HepG2 (cell line): ENCODE measurements around the gene STKLD1. TPM values are rescaled to one million over a fixed set of nuclear protein-coding genes. Genes with fewer than 3 reads are reported as not detected.
A peak's percentile ranks its signal among the peaks of the same experiment; 100 is the strongest.

Experiments
- BHLHE40 ChIP-seq: IDR thresholded peaks from 2 replicates; pipeline ENCODE4 v1.6.1; 2011; ENCODE audit warnings: low read length, improper control_type of control experiment
- FOSL2 ChIP-seq: sonication (generic); formaldehyde crosslinking; IDR thresholded peaks from 2 replicates; pipeline ENCODE4 v1.4.0; 2020; ENCODE audit warnings: missing genetic modification reagents
- GPN1 ChIP-seq: sonication (generic); formaldehyde crosslinking; IDR thresholded peaks from 2 replicates; pipeline ENCODE4 v1.5.1; 2020; ENCODE audit warnings: missing genetic modification reagents, borderline replicate concordance
- HIVEP1 ChIP-seq: sonication (generic); formaldehyde crosslinking; IDR thresholded peaks from 2 replicates; pipeline ENCODE4 v1.4.0; 2020; ENCODE audit warnings: mild to moderate bottlenecking, missing genetic modification reagents
- HMGA1 ChIP-seq: sonication (generic); formaldehyde crosslinking; conservative IDR thresholded peaks from 2 replicates; pipeline ENCODE4 v1.4.0; 2020; ENCODE audit warnings: missing genetic modification reagents
- ISL2 ChIP-seq: sonication (generic); formaldehyde crosslinking; IDR thresholded peaks from 2 replicates; pipeline ENCODE4 v1.5.0; 2020; ENCODE audit warnings: missing genetic modification reagents
- MIXL1 ChIP-seq: IDR thresholded peaks from 2 replicates; pipeline ENCODE4 v1.6.1; 2016
- MTA3 ChIP-seq: sonication (generic); formaldehyde crosslinking; IDR thresholded peaks from 2 replicates; pipeline ENCODE4 v1.4.0; 2020; ENCODE audit warnings: missing genetic modification reagents
- MTF2 ChIP-seq: sonication (generic); formaldehyde crosslinking; IDR thresholded peaks from 2 replicates; pipeline ENCODE4 v1.5.0; 2020; ENCODE audit warnings: missing genetic modification reagents, borderline replicate concordance
- PAWR ChIP-seq: sonication (generic); formaldehyde crosslinking; IDR thresholded peaks from 2 replicates; pipeline ENCODE4 v1.4.0; 2020; ENCODE audit warnings: missing genetic modification reagents, mild to moderate bottlenecking, borderline replicate concordance
- PHF20 ChIP-seq: sonication (generic); formaldehyde crosslinking; IDR thresholded peaks from 2 replicates; pipeline ENCODE4 v1.5.0; 2020; ENCODE audit warnings: mild to moderate bottlenecking, missing genetic modification reagents
- RAD21 ChIP-seq: fragments of 450-650 bp; formaldehyde crosslinking; IDR thresholded peaks from 2 replicates; pipeline ENCODE4 v1.5.0; 2020; ENCODE audit warnings: mild to moderate bottlenecking
- SNAPC2 ChIP-seq: sonication (generic); formaldehyde crosslinking; IDR thresholded peaks from 2 replicates; pipeline ENCODE4 v1.8.1; 2022; ENCODE audit warnings: mild to moderate bottlenecking, missing genetic modification reagents
- SUZ12 ChIP-seq: fragments of 150-350 bp; IDR thresholded peaks from 2 replicates; pipeline ENCODE4 v1.6.1; 2014; ENCODE audit warnings: low read depth, low read length
- ZNF263 ChIP-seq: sonication (generic); formaldehyde crosslinking; IDR thresholded peaks from 2 replicates; pipeline ENCODE4 v1.4.0; 2020; ENCODE audit warnings: missing genetic modification reagents
- ZNF282 ChIP-seq: fragments of 450-650 bp; IDR thresholded peaks from 2 replicates; pipeline ENCODE4 v1.6.1; 2018; ENCODE audit not compliant: partially characterized antibody
- ZNF292 ChIP-seq: sonication (generic); formaldehyde crosslinking; IDR thresholded peaks from 2 replicates; pipeline ENCODE4 v1.8.1; 2022; ENCODE audit warnings: mild to moderate bottlenecking, low read depth, missing genetic modification reagents, borderline replicate concordance
- ZNF350 ChIP-seq: sonication (generic); formaldehyde crosslinking; IDR thresholded peaks from 2 replicates; pipeline ENCODE4 v1.4.0; 2020; ENCODE audit warnings: mild to moderate bottlenecking, low read depth, missing genetic modification reagents, borderline replicate concordance
- ZNF530 ChIP-seq: sonication (generic); formaldehyde crosslinking; IDR thresholded peaks from 2 replicates; pipeline ENCODE4 v1.5.0; 2020; ENCODE audit warnings: low read depth, mild to moderate bottlenecking, missing genetic modification reagents
- ZNF577 ChIP-seq: sonication (generic); formaldehyde crosslinking; IDR thresholded peaks from 2 replicates; pipeline ENCODE4 v1.4.0; 2020; ENCODE audit warnings: mild to moderate bottlenecking, low read depth, missing genetic modification reagents, borderline replicate concordance
- ZNF766 ChIP-seq: sonication (generic); formaldehyde crosslinking; IDR thresholded peaks from 2 replicates; pipeline ENCODE4 v1.5.0; 2020; ENCODE audit warnings: missing genetic modification reagents, borderline replicate concordance
- ZNF776 ChIP-seq: sonication (generic); formaldehyde crosslinking; IDR thresholded peaks from 2 replicates; pipeline ENCODE4 v1.4.0; 2020; ENCODE audit warnings: mild to moderate bottlenecking, missing genetic modification reagents
- polyA plus RNA-seq, 8 experiments: library from polyadenylated mRNA; depleted of rRNA in 3 of 8; stranded (reverse) in 7 of 8; unstranded in 1 of 8; fragments of >200 nt; fragmentation: Illumina TruSeq in 4 of 8; extraction: Trizol in 4 of 8; gene quantifications; 2 replicates each; pipeline versions ENCODE4 v1.2.1 to v1.2.3, GENCODE V29; 2011 to 2016; ENCODE audit warnings: low read depth in 4 of 8, missing spikeins in 1 of 8, mixed read lengths in 1 of 8; ENCODE audit not compliant: insufficient read depth in 1 of 8
- total RNA-seq, 5 experiments: library from RNA; depleted of rRNA; stranded (reverse); fragments of >200 nt; fragmentation: Illumina TruSeq; extraction: Trizol; gene quantifications; 2 replicates each; pipeline ENCODE4 v1.2.3, GENCODE V29; 2016; ENCODE audit warnings: low read depth in 1 of 5
- TF ChIP-seq, protein P1 (sequence below): IDR thresholded peaks from 2 replicates; pipeline ENCODE4 v1.6.1; 2018; ENCODE audit warnings: missing genetic modification reagents
- TF ChIP-seq, protein P2 (sequence below): sonication (generic); formaldehyde crosslinking; IDR thresholded peaks from 2 replicates; pipeline ENCODE4 v1.5.1; 2020; ENCODE audit warnings: mild to moderate bottlenecking, missing genetic modification reagents, borderline replicate concordance
- TF ChIP-seq, protein P3 (sequence below): conservative IDR thresholded peaks from 2 replicates; pipeline ENCODE4 v1.6.1; 2018; ENCODE audit warnings: missing genetic modification reagents

The STKLD1 gene
- total and polyA plus RNA-seq, 2 of the 13 experiments (the other 11 are each of a cell fraction or from before 2014, with no cell fraction given), result 1.5 to 2.2 TPM

DNA sequence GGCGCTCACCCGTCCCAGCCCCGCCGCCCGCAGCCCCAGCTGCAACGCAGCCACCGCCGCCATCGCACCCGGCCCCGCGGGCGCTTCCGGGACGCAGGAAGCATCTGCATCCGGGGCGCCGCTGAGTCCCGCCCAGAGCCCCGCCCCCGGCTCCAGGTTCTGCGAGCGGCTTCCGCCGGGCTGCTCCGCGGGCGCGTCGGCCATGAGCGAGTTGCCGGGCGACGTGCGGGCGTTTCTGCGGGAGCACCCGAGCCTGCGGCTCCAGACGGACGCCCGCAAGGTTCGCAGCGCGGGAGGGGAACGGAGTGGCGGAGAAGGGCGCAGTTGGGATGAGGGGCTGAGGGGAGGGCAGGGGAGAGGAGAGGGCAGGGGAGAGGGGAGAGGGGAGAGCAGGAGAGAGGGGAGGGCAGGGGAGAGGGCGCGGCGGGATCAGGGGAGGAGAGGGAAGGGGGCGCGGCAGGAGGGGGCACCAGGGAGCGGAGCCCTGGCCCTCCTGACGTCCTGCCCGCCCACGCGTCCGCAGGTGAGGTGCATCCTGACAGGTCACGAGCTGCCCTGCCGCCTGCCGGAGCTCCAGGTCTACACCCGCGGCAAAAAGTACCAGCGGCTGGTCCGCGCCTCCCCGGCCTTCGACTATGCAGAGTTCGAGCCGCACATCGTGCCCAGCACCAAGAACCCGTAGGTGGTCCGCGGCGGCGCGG is 19.6 kb upstream of the STKLD1 start, which contains the start of the genes SURF1 and SURF2 (continued):
- TF ChIP-seq ZNF530 (CRISPR knock-in tag), result no peak
- TF ChIP-seq MIXL1 (CRISPR knock-in tag), result no peak
- no peak for TF ChIP-seq ZNF350 (CRISPR knock-in tag)
- TF ChIP-seq BHLHE40, result no peak
- no peak for TF ChIP-seq HMGA1
- no peak for TF ChIP-seq ZNF263 (CRISPR knock-in tag)
- no peak for TF ChIP-seq MTA3 (CRISPR knock-in tag)
- no peak for TF ChIP-seq ZNF577
- no peak for TF ChIP-seq ZNF776
- TF ChIP-seq FOSL2 (CRISPR knock-in tag), result no peak
- no peak for TF ChIP-seq ZNF282
- TF ChIP-seq, protein P1, sequence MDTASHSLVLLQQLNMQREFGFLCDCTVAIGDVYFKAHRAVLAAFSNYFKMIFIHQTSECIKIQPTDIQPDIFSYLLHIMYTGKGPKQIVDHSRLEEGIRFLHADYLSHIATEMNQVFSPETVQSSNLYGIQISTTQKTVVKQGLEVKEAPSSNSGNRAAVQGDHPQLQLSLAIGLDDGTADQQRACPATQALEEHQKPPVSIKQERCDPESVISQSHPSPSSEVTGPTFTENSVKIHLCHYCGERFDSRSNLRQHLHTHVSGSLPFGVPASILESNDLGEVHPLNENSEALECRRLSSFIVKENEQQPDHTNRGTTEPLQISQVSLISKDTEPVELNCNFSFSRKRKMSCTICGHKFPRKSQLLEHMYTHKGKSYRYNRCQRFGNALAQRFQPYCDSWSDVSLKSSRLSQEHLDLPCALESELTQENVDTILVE, result no peak
- peak; percentile 86 for TF ChIP-seq PHF20
- TF ChIP-seq RAD21 (CRISPR knock-in tag), result no peak
- TF ChIP-seq PAWR (CRISPR knock-in tag), result no peak
- TF ChIP-seq ZNF766 (CRISPR knock-in tag), result no peak
- no peak for TF ChIP-seq MTF2 (CRISPR knock-in tag)
- TF ChIP-seq ISL2 (CRISPR knock-in tag), result no peak
- no peak for TF ChIP-seq ZNF292 (CRISPR knock-in tag)
- TF ChIP-seq, protein P2, sequence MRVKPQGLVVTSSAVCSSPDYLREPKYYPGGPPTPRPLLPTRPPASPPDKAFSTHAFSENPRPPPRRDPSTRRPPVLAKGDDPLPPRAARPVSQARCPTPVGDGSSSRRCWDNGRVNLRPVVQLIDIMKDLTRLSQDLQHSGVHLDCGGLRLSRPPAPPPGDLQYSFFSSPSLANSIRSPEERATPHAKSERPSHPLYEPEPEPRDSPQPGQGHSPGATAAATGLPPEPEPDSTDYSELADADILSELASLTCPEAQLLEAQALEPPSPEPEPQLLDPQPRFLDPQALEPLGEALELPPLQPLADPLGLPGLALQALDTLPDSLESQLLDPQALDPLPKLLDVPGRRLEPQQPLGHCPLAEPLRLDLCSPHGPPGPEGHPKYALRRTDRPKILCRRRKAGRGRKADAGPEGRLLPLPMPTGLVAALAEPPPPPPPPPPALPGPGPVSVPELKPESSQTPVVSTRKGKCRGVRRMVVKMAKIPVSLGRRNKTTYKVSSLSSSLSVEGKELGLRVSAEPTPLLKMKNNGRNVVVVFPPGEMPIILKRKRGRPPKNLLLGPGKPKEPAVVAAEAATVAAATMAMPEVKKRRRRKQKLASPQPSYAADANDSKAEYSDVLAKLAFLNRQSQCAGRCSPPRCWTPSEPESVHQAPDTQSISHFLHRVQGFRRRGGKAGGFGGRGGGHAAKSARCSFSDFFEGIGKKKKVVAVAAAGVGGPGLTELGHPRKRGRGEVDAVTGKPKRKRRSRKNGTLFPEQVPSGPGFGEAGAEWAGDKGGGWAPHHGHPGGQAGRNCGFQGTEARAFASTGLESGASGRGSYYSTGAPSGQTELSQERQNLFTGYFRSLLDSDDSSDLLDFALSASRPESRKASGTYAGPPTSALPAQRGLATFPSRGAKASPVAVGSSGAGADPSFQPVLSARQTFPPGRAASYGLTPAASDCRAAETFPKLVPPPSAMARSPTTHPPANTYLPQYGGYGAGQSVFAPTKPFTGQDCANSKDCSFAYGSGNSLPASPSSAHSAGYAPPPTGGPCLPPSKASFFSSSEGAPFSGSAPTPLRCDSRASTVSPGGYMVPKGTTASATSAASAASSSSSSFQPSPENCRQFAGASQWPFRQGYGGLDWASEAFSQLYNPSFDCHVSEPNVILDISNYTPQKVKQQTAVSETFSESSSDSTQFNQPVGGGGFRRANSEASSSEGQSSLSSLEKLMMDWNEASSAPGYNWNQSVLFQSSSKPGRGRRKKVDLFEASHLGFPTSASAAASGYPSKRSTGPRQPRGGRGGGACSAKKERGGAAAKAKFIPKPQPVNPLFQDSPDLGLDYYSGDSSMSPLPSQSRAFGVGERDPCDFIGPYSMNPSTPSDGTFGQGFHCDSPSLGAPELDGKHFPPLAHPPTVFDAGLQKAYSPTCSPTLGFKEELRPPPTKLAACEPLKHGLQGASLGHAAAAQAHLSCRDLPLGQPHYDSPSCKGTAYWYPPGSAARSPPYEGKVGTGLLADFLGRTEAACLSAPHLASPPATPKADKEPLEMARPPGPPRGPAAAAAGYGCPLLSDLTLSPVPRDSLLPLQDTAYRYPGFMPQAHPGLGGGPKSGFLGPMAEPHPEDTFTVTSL (CRISPR knock-in tag), result no peak
- TF ChIP-seq GPN1 (CRISPR knock-in tag), result no peak
- TF ChIP-seq HIVEP1, result no peak
- TF ChIP-seq SNAPC2 (CRISPR knock-in tag), result no peak
- TF ChIP-seq, protein P3, sequence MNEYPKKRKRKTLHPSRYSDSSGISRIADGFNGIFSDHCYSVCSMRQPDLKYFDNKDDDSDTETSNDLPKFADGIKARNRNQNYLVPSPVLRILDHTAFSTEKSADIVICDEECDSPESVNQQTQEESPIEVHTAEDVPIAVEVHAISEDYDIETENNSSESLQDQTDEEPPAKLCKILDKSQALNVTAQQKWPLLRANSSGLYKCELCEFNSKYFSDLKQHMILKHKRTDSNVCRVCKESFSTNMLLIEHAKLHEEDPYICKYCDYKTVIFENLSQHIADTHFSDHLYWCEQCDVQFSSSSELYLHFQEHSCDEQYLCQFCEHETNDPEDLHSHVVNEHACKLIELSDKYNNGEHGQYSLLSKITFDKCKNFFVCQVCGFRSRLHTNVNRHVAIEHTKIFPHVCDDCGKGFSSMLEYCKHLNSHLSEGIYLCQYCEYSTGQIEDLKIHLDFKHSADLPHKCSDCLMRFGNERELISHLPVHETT, result no peak
- no peak for TF ChIP-seq SUZ12
